Vagina (tissue), 2 donors: ENCODE measurements around the gene GPX7. TPM values are rescaled to one million over a fixed set of nuclear protein-coding genes. Genes with fewer than 3 reads are reported as not detected.

ENCODE experiments used
- DNase-seq, 2 donors: peaks; one replicate each; pipeline ENCODE4 v3.0.0-alpha.2; 2017; ENCODE audit errors: extremely low spot score in 2 of 2
- H3K27ac ChIP-seq: fragments of 200-600 bp; sonication (generic); one replicate; pipeline ENCODE4 v1.5.1; 2019
- H3K27me3 ChIP-seq: fragments of 200-600 bp; sonication (generic); one replicate; pipeline ENCODE4 v1.5.1; 2019
- H3K36me3 ChIP-seq, 2 donors: fragments of 200-600 bp; sonication (generic); one replicate each; pipeline ENCODE4 v1.5.1; 2017 to 2019
- H3K4me1 ChIP-seq: fragments of 200-600 bp; sonication (generic); one replicate; pipeline ENCODE4 v1.5.1; 2019
- H3K4me3 ChIP-seq, 2 donors: fragments of 200-600 bp; sonication (generic); 1 replicate in 1 of 2; 2 replicates in 1 of 2; pipeline ENCODE4 v1.5.1; 2016 to 2019
- H3K9me3 ChIP-seq: fragments of 200-600 bp; sonication (generic); one replicate; pipeline ENCODE4 v1.5.1; 2019
- POLR2A ChIP-seq, 2 donors: fragments of 450-650 bp; IDR thresholded peaks; one replicate each; pipeline ENCODE4 v1.6.1; 2017; ENCODE audit warnings: antibody characterized with exemption in 2 of 2, mild to moderate bottlenecking in 2 of 2, moderate library complexity in 2 of 2
- POLR2AphosphoS5 ChIP-seq, 2 donors: sonication (generic); formaldehyde crosslinking; IDR thresholded peaks; one replicate each; pipeline ENCODE4 v1.9.0; 2017; ENCODE audit warnings: antibody characterized with exemption in 2 of 2, mild to moderate bottlenecking in 2 of 2, low read depth in 1 of 2; ENCODE audit not compliant: insufficient read depth in 1 of 2
- intact Hi-C: fragments of 100-400 bp; cut with DNase I; formaldehyde crosslinking; loops from one replicate; pipeline ENCODE4 v1.15.1; 2023
- total RNA-seq: library from RNA; depleted of rRNA; stranded (reverse); fragments of >200 nt; gene quantifications from one replicate; pipeline ENCODE4 v1.2.3, GENCODE V29; 2016
- TF ChIP-seq, protein P1 (sequence below), 3 experiments: fragments of 450-650 bp in 2 of 3; fragments of 200-600 bp in 1 of 3; sonication (generic) in 1 of 3; IDR thresholded peaks; one replicate each; pipeline ENCODE4 v1.5.1; 2017 to 2019; ENCODE audit warnings: antibody characterized with exemption in 3 of 3, mild to moderate bottlenecking in 2 of 3, moderate library complexity in 2 of 3

Gene GPX7
- total RNA-seq, 1 donor from 2014 or later = 9.8 TPM

DNA sequence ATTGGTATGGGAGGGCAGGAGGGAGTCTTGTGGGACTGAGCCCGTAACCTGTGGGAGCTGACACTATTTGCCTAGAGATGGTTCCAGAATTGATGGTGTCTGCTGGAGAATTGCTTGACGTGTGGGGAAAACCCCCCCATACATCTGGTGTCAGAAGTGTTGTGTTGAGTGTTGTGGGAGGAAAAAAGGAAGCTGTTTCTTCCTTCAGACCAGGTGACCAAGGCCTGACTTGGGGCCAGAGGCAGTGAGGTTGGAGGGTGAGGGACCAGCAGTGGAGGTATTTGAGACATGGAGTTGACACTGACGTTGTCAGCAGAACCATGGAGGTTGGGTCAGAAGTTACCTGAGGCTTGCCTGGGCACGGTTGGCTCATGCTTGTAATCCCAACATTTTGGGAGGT, 39.1 kb downstream of the GPX7 start:
- no peaks in the 10 kb centered on the region for H3K4me1 ChIP-seq
- intact Hi-C loops = no loop called here
- H3K27ac ChIP-seq = no peak overlapping the region
- no peak overlapping the region for H3K4me3 ChIP-seq
- H3K9me3 ChIP-seq = no peaks in the 10 kb centered on the region
- H3K27me3 ChIP-seq = no peaks in the 10 kb centered on the region
- TF ChIP-seq POLR2A (IDR thresholded peaks at IDR 0.05) (no peak), POLR2AphosphoS5 (IDR thresholded peaks at IDR 0.05; ENCODE audit: insufficient read depth in 1 of 2, low read depth in 1 of 2) (no peak)
- TF ChIP-seq, protein P1, sequence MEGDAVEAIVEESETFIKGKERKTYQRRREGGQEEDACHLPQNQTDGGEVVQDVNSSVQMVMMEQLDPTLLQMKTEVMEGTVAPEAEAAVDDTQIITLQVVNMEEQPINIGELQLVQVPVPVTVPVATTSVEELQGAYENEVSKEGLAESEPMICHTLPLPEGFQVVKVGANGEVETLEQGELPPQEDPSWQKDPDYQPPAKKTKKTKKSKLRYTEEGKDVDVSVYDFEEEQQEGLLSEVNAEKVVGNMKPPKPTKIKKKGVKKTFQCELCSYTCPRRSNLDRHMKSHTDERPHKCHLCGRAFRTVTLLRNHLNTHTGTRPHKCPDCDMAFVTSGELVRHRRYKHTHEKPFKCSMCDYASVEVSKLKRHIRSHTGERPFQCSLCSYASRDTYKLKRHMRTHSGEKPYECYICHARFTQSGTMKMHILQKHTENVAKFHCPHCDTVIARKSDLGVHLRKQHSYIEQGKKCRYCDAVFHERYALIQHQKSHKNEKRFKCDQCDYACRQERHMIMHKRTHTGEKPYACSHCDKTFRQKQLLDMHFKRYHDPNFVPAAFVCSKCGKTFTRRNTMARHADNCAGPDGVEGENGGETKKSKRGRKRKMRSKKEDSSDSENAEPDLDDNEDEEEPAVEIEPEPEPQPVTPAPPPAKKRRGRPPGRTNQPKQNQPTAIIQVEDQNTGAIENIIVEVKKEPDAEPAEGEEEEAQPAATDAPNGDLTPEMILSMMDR (IDR thresholded peaks at IDR 0.05) = no peak
- no peak for DNase-seq
- no peaks in the 10 kb centered on the region for H3K36me3 ChIP-seq

DNA sequence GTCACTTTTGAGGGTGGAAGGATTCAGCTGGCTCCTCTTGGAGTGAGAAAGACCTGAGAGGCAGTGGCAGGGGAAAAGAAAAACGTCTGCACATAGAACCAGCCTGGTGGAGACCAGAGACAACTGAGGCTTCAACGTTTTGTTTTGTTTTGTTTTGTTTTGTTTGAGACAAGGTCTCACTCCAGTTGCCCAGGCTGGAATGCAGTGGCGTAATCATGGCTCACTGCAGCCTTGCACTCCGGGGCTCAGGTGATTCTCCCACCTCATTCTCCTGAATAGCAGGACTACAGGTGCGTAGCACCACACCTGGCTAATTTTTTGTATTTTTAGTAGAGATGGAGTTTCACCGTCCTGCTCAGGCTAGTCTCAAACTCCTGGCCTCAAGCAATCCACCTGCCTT, 43.1 kb downstream of the GPX7 start:
- no peaks in the 10 kb centered on the region for H3K36me3 ChIP-seq
- H3K4me3 ChIP-seq = no peak overlapping the region
- TF ChIP-seq POLR2A (IDR thresholded peaks at IDR 0.05) = no peak
- no peak for TF ChIP-seq POLR2AphosphoS5 (IDR thresholded peaks at IDR 0.05; ENCODE audit: insufficient read depth in 1 of 2, low read depth in 1 of 2)
- TF ChIP-seq, protein P1 (IDR thresholded peaks at IDR 0.05) = no peak
- H3K27ac ChIP-seq = no peak overlapping the region
- no peaks in the 10 kb centered on the region for H3K4me1 ChIP-seq
- H3K9me3 ChIP-seq = no peaks in the 10 kb centered on the region
- intact Hi-C loops = no loop called here
- no peaks in the 10 kb centered on the region for H3K27me3 ChIP-seq
- no peak for DNase-seq

DNA sequence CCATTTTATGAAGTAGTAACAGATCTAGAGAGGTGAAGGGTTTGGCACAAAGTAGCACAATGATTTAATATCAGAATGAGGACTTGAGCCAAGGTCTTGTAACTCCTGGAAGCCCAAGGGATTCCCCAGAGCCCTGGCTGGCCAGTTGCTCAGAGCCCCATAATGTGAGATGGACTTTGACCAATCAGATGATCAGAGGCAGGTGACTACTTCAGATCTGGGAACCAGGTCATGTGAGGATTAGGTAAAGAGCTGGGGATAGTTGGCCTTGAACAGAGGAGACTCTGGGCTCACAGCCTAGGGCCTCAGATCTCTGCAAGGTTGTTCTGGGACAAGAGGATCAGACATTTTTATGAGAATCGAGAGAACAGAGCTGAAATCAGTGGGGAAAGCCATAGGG, 49.7 kb downstream of the GPX7 start:
- no peak for DNase-seq
- intact Hi-C loops = no loop called here
- Histone ChIP-seq H3K36me3 (no peaks in the 10 kb centered on the region), H3K27ac (no peak overlapping the region), H3K9me3 (no peaks in the 10 kb centered on the region), H3K4me3 (no peak overlapping the region), H3K4me1 (no peaks in the 10 kb centered on the region), H3K27me3 (no peaks in the 10 kb centered on the region)
- no peak for TF ChIP-seq POLR2AphosphoS5 (IDR thresholded peaks at IDR 0.05; ENCODE audit: insufficient read depth in 1 of 2, low read depth in 1 of 2)
- no peak for TF ChIP-seq POLR2A (IDR thresholded peaks at IDR 0.05)
- TF ChIP-seq, protein P1 (IDR thresholded peaks at IDR 0.05) = no peak

DNA sequence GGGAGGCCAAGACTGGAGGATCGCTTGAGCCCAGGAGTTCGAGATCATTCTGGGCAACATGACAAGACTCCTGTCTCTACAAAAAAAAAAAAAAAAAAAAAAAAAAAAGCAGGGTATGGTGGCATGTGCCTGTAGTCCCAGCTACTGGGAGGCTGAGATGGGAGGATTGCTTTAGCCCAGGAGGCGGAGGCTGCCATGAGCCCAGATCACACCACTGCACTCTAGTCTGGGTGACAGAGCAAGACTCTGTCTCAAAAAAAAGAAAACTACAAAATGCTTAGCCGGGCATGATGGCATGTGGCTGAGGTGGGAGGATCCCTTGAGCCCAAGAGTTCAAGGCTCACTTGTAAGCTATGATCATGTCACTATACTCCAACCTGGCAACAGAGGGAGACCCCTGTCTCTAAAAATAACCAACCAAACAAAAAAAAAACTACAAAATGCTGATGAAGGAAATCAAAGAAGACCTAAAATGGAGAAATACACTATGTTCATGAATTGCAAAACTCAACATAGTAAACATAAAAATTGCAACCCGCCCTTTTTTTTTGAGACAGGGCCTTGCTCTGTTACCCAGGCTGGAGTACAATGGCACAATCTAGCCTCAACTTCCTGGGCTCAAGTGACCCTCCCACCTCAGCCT, 51.2 kb downstream of the GPX7 start:
- TF ChIP-seq POLR2AphosphoS5 (IDR thresholded peaks at IDR 0.05; ENCODE audit: insufficient read depth in 1 of 2, low read depth in 1 of 2) (no peak), POLR2A (IDR thresholded peaks at IDR 0.05) (no peak)
- TF ChIP-seq, protein P1 (IDR thresholded peaks at IDR 0.05) = no peak
- Histone ChIP-seq H3K36me3 (no peaks in the 10 kb centered on the region), H3K4me3 (no peak overlapping the region), H3K27me3 (no peaks in the 10 kb centered on the region), H3K9me3 (no peaks in the 10 kb centered on the region), H3K27ac (no peak overlapping the region), H3K4me1 (no peaks in the 10 kb centered on the region)
- DNase-seq = no peak
- intact Hi-C loops = no loop called here

DNA sequence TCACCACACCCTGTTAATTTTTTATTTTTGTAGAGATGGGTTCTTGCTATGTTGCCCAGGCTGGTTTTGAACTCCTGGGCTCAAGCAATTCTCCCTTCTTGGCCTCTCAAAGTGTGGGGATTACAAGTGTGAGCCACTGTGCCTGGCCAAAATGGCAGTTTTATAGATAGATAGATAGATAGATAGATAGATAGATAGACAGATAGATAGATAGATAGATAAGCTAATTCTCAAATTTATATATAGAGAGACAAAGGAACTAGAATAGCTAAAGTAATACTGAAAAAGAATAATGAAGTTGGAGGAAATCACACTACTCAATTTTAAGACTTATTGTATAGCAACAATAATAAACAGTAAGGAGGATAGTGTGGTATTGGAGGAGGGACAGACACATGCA, 51.9 kb downstream of the GPX7 start:
- DNase-seq = no peak
- H3K4me1 ChIP-seq = no peaks in the 10 kb centered on the region
- no peaks in the 10 kb centered on the region for H3K27me3 ChIP-seq
- intact Hi-C loops = no loop called here
- no peak overlapping the region for H3K4me3 ChIP-seq
- no peak overlapping the region for H3K27ac ChIP-seq
- no peak for TF ChIP-seq POLR2A (IDR thresholded peaks at IDR 0.05)
- no peak for TF ChIP-seq POLR2AphosphoS5 (IDR thresholded peaks at IDR 0.05; ENCODE audit: insufficient read depth in 1 of 2, low read depth in 1 of 2)
- TF ChIP-seq, protein P1 (IDR thresholded peaks at IDR 0.05) = no peak
- H3K9me3 ChIP-seq = no peaks in the 10 kb centered on the region
- H3K36me3 ChIP-seq = no peaks in the 10 kb centered on the region
